ENCODE measurements around the gene SERPING1. TPM values are rescaled to one million over a fixed set of nuclear protein-coding genes. Genes with fewer than 3 reads are reported as not detected.

The SERPING1 gene
- total RNA-seq: 106 and 234 TPM in 2 replicates

GRCh38 chr11:57597461-57597915, at the start of gene SERPING1:
Gene SERPING1, plus strand, starts transcription at chr11:57597685. Its CDS starts 586 bp downstream, at chr11:57598271.

GRCh38 chr11:57567515-57568329, 29.8 kb upstream of the SERPING1 start, which contains the start of gene UBE2L6:
Gene UBE2L6, minus strand, starts transcription at chr11:57567672. Its CDS starts 61 bp downstream, at chr11:57567611.

GRCh38 chr11:57649826-57650738, 52.6 kb downstream of the SERPING1 start, which contains the start of gene YPEL4:
Gene YPEL4, minus strand, starts transcription at chr11:57649912. Its CDS starts 2,805 bp downstream, at chr11:57647107.

GRCh38 chr11:57657194-57658022, 59.9 kb downstream of the SERPING1 start, which contains the start of gene CLP1:
Gene CLP1, plus strand, starts transcription at chr11:57657762. Its CDS starts 1,715 bp downstream, at chr11:57659477.

Other genes with a start within 250 kb of the SERPING1 start
- gene PRG3, start 216.5 kb upstream of the SERPING1 start, total RNA-seq: not detected in 2 replicates
- not detected in 2 replicates for gene PRG2, start 207.0 kb upstream of the SERPING1 start, total RNA-seq
- 54.6 and 115 TPM in 2 replicates for gene SLC43A3, start 170.6 kb upstream of the SERPING1 start, total RNA-seq
- gene RTN4RL2, start 137.2 kb upstream of the SERPING1 start, total RNA-seq: 0.91 and 4.5 TPM in 2 replicates
- gene SLC43A1, start 82.0 kb upstream of the SERPING1 start, total RNA-seq: 17.3 and 21.9 TPM in 2 replicates
- 14.7 and 44.3 TPM in 2 replicates for gene TIMM10, start 66.9 kb upstream of the SERPING1 start, total RNA-seq
- gene SMTNL1, start 60.1 kb upstream of the SERPING1 start, total RNA-seq: not detected in 2 replicates
- 41.2 and 79.9 TPM in 2 replicates for gene UBE2L6, start 30.0 kb upstream of the SERPING1 start, total RNA-seq
- 0.13 and 9.7 TPM in 2 replicates for gene YPEL4, start 52.2 kb downstream of the SERPING1 start, total RNA-seq
- 15.3 and 20.4 TPM in 2 replicates for gene CLP1, start 60.1 kb downstream of the SERPING1 start, total RNA-seq
- gene ZDHHC5, start 70.4 kb downstream of the SERPING1 start, total RNA-seq: 37.4 and 41.5 TPM in 2 replicates
- gene MED19, start 114.5 kb downstream of the SERPING1 start, total RNA-seq: 24.6 and 26.7 TPM in 2 replicates
- gene TMX2, start 114.9 kb downstream of the SERPING1 start, total RNA-seq: 46.2 and 63.4 TPM in 2 replicates
- 127 and 191 TPM in 2 replicates for gene SELENOH, start 143.8 kb downstream of the SERPING1 start, total RNA-seq
- gene BTBD18, start 154.1 kb downstream of the SERPING1 start, total RNA-seq: not detected in 2 replicates
- 79.8 and 80.6 TPM in 2 replicates for gene CTNND1, start 164.1 kb downstream of the SERPING1 start, total RNA-seq